Suprapubic skin (tissue), 4 donors: ENCODE results near the gene ACAD9.

Experiments
- EP300 ChIP-seq: sonication (generic); formaldehyde crosslinking; IDR thresholded peaks from one replicate; pipeline ENCODE4 v1.6.1; 2017; ENCODE audit warnings: antibody characterized with exemption
- POLR2A ChIP-seq, 2 donors: fragments of 450-650 bp; IDR thresholded peaks; one replicate each; pipeline ENCODE4 v1.6.1; 2017; ENCODE audit warnings: antibody characterized with exemption in 2 of 2, mild to moderate bottlenecking in 2 of 2, moderate library complexity in 2 of 2
- POLR2AphosphoS5 ChIP-seq, 3 donors: sonication (generic); formaldehyde crosslinking; IDR thresholded peaks; one replicate each; pipeline ENCODE4 v1.6.1; 2017; ENCODE audit warnings: antibody characterized with exemption in 3 of 3
- TF ChIP-seq, protein P1 (sequence below), 2 donors: fragments of 200-600 bp in 1 of 2; fragments of 450-650 bp in 1 of 2; sonication (generic) in 1 of 2; IDR thresholded peaks; one replicate each; pipeline ENCODE4 v1.5.1; 2016 to 2019; ENCODE audit warnings: antibody characterized with exemption in 2 of 2, mild to moderate bottlenecking in 1 of 2, moderate library complexity in 1 of 2

DNA sequence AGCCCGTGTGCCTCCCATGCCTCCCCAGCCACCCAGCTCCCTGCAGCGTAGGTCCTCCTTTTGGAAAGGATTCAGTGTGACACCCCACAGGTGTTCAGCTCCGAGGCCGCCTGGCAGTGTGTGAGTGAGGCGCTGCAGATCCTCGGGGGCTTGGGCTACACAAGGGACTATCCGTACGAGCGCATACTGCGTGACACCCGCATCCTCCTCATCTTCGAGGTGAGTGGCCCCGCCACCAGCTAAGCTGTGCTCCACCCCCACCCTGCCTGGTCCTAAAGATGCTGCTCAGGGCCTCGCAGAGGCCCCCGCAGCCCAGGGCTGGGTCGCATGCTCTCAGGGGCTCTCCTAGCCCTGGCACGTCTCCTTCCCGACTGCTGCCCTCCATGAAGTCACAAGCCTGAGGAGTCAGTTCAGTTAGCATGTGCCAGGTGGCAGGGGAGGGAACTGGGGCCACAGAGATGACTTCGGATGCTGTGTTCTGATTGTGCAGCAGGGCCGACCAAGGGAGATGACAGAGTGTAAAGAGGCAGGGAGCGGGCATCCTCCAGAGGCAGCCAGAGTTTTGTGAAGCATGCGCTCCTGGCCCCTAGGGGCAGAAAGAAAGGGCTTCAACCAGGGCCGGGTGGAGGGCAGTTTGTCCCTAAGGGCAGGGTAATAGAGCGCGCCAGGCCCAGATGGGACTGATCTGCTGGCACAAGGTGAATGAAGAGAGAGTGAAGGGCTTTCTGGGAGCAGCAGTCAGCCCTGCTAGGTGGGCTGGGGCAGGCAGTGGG is 26.8 kb downstream of the ACAD9 start:
- TF ChIP-seq POLR2A (IDR thresholded peaks at IDR 0.05) = no peak
- no peak for TF ChIP-seq EP300
- TF ChIP-seq, protein P1, sequence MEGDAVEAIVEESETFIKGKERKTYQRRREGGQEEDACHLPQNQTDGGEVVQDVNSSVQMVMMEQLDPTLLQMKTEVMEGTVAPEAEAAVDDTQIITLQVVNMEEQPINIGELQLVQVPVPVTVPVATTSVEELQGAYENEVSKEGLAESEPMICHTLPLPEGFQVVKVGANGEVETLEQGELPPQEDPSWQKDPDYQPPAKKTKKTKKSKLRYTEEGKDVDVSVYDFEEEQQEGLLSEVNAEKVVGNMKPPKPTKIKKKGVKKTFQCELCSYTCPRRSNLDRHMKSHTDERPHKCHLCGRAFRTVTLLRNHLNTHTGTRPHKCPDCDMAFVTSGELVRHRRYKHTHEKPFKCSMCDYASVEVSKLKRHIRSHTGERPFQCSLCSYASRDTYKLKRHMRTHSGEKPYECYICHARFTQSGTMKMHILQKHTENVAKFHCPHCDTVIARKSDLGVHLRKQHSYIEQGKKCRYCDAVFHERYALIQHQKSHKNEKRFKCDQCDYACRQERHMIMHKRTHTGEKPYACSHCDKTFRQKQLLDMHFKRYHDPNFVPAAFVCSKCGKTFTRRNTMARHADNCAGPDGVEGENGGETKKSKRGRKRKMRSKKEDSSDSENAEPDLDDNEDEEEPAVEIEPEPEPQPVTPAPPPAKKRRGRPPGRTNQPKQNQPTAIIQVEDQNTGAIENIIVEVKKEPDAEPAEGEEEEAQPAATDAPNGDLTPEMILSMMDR (IDR thresholded peaks at IDR 0.05) = no peak
- TF ChIP-seq POLR2AphosphoS5 (IDR thresholded peaks at IDR 0.05) = no peak
